Hematopoietic multipotent progenitor cell treated with erythropoietin and hydrocortisone succinate and interleukin-3 and kit ligand, for 17 days (in vitro differentiated cells): Measurements from ENCODE around the gene MTX2.

ENCODE experiments used
- DNase-seq: peaks from one replicate; pipeline ENCODE4 v3.0.0-alpha.2; 2015; ENCODE audit warnings: low spot score

The MTX2 gene

GRCh38 chr2:176269319-176270099 is at the start of gene MTX2:
Gene MTX2 (plus strand): TSS chr2:176269442. CDS start chr2:176269630, 188 bp downstream.
- peak; percentile 42 for DNase-seq

GRCh38 chr2:176227874-176228273 is 41.4 kb upstream of the MTX2 start:
- no peak for DNase-seq

- DNase-seq = no peak
These were observed 35.1 kb upstream of the MTX2 start for GRCh38 chr2:176234156-176234555.

GRCh38 chr2:176234940-176235339 is 34.3 kb upstream of the MTX2 start:
- DNase-seq = no peak

GRCh38 chr2:176237456-176237855 is 31.8 kb upstream of the MTX2 start:
- no peak for DNase-seq

GRCh38 chr2:176239031-176239430 is 30.2 kb upstream of the MTX2 start:
- no peak for DNase-seq

- DNase-seq = no peak
These were observed 28.9 kb upstream of the MTX2 start for GRCh38 chr2:176240301-176240700.

GRCh38 chr2:176242276-176242675 is 27.0 kb upstream of the MTX2 start:
- DNase-seq = no peak

- DNase-seq = no peak
These were observed 22.9 kb upstream of the MTX2 start for GRCh38 chr2:176246331-176246730.

GRCh38 chr2:176247859-176248258 is 21.4 kb upstream of the MTX2 start:
- DNase-seq = no peak

GRCh38 chr2:176251928-176252327 is 17.3 kb upstream of the MTX2 start:
- no peak for DNase-seq

GRCh38 chr2:176260689-176261088 is 8.6 kb upstream of the MTX2 start:
- no peak for DNase-seq

GRCh38 chr2:176261136-176261535 is 8.1 kb upstream of the MTX2 start:
- DNase-seq = no peak

- DNase-seq = no peak
These were observed 295 bp upstream of the MTX2 start for GRCh38 chr2:176268976-176269318.

GRCh38 chr2:176270100-176270750 is 983 bp downstream of the MTX2 start:
- DNase-seq = no peak

- DNase-seq = no peak
These were observed 3.7 kb downstream of the MTX2 start for GRCh38 chr2:176272870-176273459.

- DNase-seq = no peak
These were observed 9.7 kb downstream of the MTX2 start for GRCh38 chr2:176278927-176279326.

- DNase-seq = no peak
These were observed 10.9 kb downstream of the MTX2 start for GRCh38 chr2:176280156-176280555.

GRCh38 chr2:176280867-176281658 is 11.8 kb downstream of the MTX2 start:
- peak; percentile 9 for DNase-seq

- DNase-seq = no peak
These were observed 14.2 kb downstream of the MTX2 start for GRCh38 chr2:176283291-176284068.

- no peak for DNase-seq
These were observed 15.3 kb downstream of the MTX2 start for GRCh38 chr2:176284461-176285049.
